ENCODE measurements around the gene LAMA5.

DNA sequence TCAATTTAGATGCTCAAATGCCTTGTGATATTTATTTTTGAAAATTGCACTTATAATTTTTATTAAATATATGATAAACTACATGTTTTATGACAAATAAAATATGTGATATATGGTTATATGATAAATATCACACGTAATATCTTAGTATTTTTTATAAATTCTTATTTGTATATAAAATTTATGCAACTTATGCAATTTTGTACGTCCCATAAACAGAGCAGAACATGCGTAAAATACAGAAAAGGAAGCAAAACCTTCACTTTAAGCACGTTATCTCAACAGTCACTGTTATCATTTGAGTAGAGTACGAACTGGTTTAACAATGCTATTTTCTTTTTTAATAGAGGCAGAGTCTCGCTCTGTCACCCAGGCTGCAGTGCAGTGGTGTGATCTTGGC, 80.0 kb downstream of the LAMA5 start:
- TF ChIP-seq CTCF (IDR thresholded peaks at IDR 0.05) (no peak), EZH2 (IDR thresholded peaks at IDR 0.05; ENCODE audit: borderline replicate concordance, insufficient read depth, low read depth, low read length, poor library complexity, severe bottlenecking) (no peak)

Measured in B cell (primary cell).